Upper lobe of left lung (tissue), 6 donors: ENCODE results near the gene KCNMA1. TPM values are rescaled to one million over a fixed set of nuclear protein-coding genes. Genes with fewer than 3 reads are reported as not detected.
A peak's percentile ranks its signal among the peaks of the same experiment; 100 is the strongest.

Experiments
- ATAC-seq, 2 donors: fragments of 200-7000 bp; cut with Tn5 transposase; one replicate each; pipeline ENCODE4 v1.9.1; 2022; ENCODE audit warnings: mild to moderate bottlenecking in 2 of 2, moderate library complexity in 2 of 2; ENCODE audit not compliant: low FRiP score in 2 of 2
- DNase-seq, 2 donors: peaks; one replicate each; pipeline ENCODE4 v3.0.0-alpha.2; 2019 to 2020
- H3K27ac ChIP-seq, 4 donors: fragments of 200-600 bp; sonication (generic); one replicate each; pipeline ENCODE4 v1.5.1; 2016 to 2019
- H3K27me3 ChIP-seq, 4 donors: fragments of 200-600 bp; sonication (generic); one replicate each; pipeline ENCODE4 v1.5.1; 2017 to 2019
- H3K36me3 ChIP-seq, 4 donors: fragments of 200-600 bp; sonication (generic); one replicate each; pipeline ENCODE4 v1.5.1; 2016 to 2019
- H3K4me1 ChIP-seq, 4 donors: fragments of 200-600 bp; sonication (generic); one replicate each; pipeline ENCODE4 v1.5.1; 2018 to 2019
- H3K4me3 ChIP-seq, 4 donors: fragments of 200-600 bp; sonication (generic); one replicate each; pipeline ENCODE4 v1.5.1; 2017 to 2019; ENCODE audit warnings: mild to moderate bottlenecking in 2 of 4, moderate library complexity in 1 of 4
- H3K9me3 ChIP-seq, 4 donors: fragments of 200-600 bp; sonication (generic); one replicate each; pipeline ENCODE4 v1.5.1; 2018 to 2019
- CTCF ChIP-seq, 6 experiments: fragments of 450-650 bp in 4 of 6; fragments of 200-600 bp in 2 of 6; sonication (generic) in 2 of 6; IDR thresholded peaks; one replicate each; pipeline ENCODE4 v1.5.1; 2016 to 2019; ENCODE audit warnings: antibody characterized with exemption in 6 of 6
- EP300 ChIP-seq, 4 donors: sonication (generic); formaldehyde crosslinking; IDR thresholded peaks; one replicate each; pipeline ENCODE4 v1.5.1; 2017; ENCODE audit warnings: antibody characterized with exemption in 4 of 4, control low read depth in 2 of 4
- POLR2A ChIP-seq, 4 donors: fragments of 450-650 bp; IDR thresholded peaks; one replicate each; pipeline ENCODE4 v1.5.1; 2016 to 2017; ENCODE audit warnings: antibody characterized with exemption in 4 of 4, mild to moderate bottlenecking in 2 of 4
- POLR2AphosphoS5 ChIP-seq, 2 donors: sonication (generic); formaldehyde crosslinking; IDR thresholded peaks; one replicate each; pipeline ENCODE4 v1.5.1; 2017; ENCODE audit warnings: antibody characterized with exemption in 2 of 2
- WGBS, 2 donors: methylation state at CpG; one replicate each; pipeline ENCODE4 v1.1.5; 2017 to 2018; 5-methylcytosine and 5-hydroxymethylcytosine counted together
- total RNA-seq, 6 donors: library from RNA; depleted of rRNA in 4 of 6; stranded (reverse); fragments of >200 nt in 4 of 6; gene quantifications; one replicate each; pipeline versions ENCODE4 v1.1.0 to v1.2.1, GENCODE V29; 2016 to 2021
- donor health status: DM: no; HTN: no; CAD: no; lungs with moderate emphysema.
- donor health status: DM: no; HTN: yes; CAD: no; lungs with severe emphysema.

The KCNMA1 gene
- total RNA-seq, 6 donors from 2014 or later = 5.8 to 107 (median 22.0) TPM

- TF ChIP-seq POLR2A (IDR thresholded peaks at IDR 0.05) = no peak
- no peak for TF ChIP-seq EP300 (IDR thresholded peaks at IDR 0.05)
- TF ChIP-seq CTCF (IDR thresholded peaks at IDR 0.05) = no peak
- TF ChIP-seq POLR2AphosphoS5 (IDR thresholded peaks at IDR 0.05) = no peak
- ATAC-seq (no peak), DNase-seq (peak in 1 of 2 donors; percentile 11)
- H3K9me3 ChIP-seq = no peaks in the 10 kb centered on the region
- WGBS, 2 donors = 91 to 94% methylated on average over 19 of the region's 19 CpGs
- no peaks in the 10 kb centered on the region for H3K36me3 ChIP-seq
- no peaks in the 10 kb centered on the region for H3K27me3 ChIP-seq
- no peak overlapping the region for H3K27ac ChIP-seq
- no peak overlapping the region for H3K4me3 ChIP-seq
- H3K4me1 ChIP-seq = no peaks in the 10 kb centered on the region
Observed at GRCh38 chr10:76887223-76888010, 750.2 kb downstream of the KCNMA1 start.

- Histone ChIP-seq H3K4me1 (no peaks in the 10 kb centered on the region), H3K27me3 (no peaks in the 10 kb centered on the region), H3K9me3 (no peaks in the 10 kb centered on the region), H3K4me3 (no peak overlapping the region), H3K36me3 (no peaks in the 10 kb centered on the region), H3K27ac (no peak overlapping the region)
- ATAC-seq (peak in 1 of 2 donors; percentile 59), DNase-seq (no peak)
- 82 to 84% methylated on average over 4 of the region's 4 CpGs for WGBS, 2 donors
- TF ChIP-seq POLR2A (IDR thresholded peaks at IDR 0.05) (no peak), CTCF (IDR thresholded peaks at IDR 0.05) (no peak), POLR2AphosphoS5 (IDR thresholded peaks at IDR 0.05) (no peak), EP300 (IDR thresholded peaks at IDR 0.05) (no peak)
Observed at GRCh38 chr10:76885816-76886215, 751.8 kb downstream of the KCNMA1 start.

GRCh38 chr10:76884673-76885275 is 752.8 kb downstream of the KCNMA1 start:
- 88 to 90% methylated on average over 4 of the region's 4 CpGs for WGBS, 2 donors
- DNase-seq (no peak), ATAC-seq (no peak)
- Histone ChIP-seq H3K27ac (no peak overlapping the region), H3K9me3 (no peaks in the 10 kb centered on the region), H3K27me3 (no peaks in the 10 kb centered on the region), H3K4me3 (no peak overlapping the region), H3K36me3 (no peaks in the 10 kb centered on the region), H3K4me1 (no peaks in the 10 kb centered on the region)
- no peak for TF ChIP-seq EP300 (IDR thresholded peaks at IDR 0.05)
- TF ChIP-seq CTCF (IDR thresholded peaks at IDR 0.05) = no peak
- no peak for TF ChIP-seq POLR2A (IDR thresholded peaks at IDR 0.05)
- TF ChIP-seq POLR2AphosphoS5 (IDR thresholded peaks at IDR 0.05) = no peak

GRCh38 chr10:76883596-76883995 is 754.0 kb downstream of the KCNMA1 start:
- peak in 1 of 2 donors; percentile 39 for ATAC-seq
- no peaks in the 10 kb centered on the region for H3K27me3 ChIP-seq
- WGBS, 2 donors = 27 to 33% methylated on average over 1 of the region's 1 CpG

More at GRCh38 chr10:76883596-76883995, 754.0 kb downstream of the KCNMA1 start:
- H3K36me3 ChIP-seq = no peaks in the 10 kb centered on the region
- no peak for DNase-seq
- no peak for TF ChIP-seq EP300 (IDR thresholded peaks at IDR 0.05)
- TF ChIP-seq POLR2AphosphoS5 (IDR thresholded peaks at IDR 0.05) = no peak
- no peak for TF ChIP-seq POLR2A (IDR thresholded peaks at IDR 0.05)
- no peak for TF ChIP-seq CTCF (IDR thresholded peaks at IDR 0.05)
- no peaks in the 10 kb centered on the region for H3K9me3 ChIP-seq
- no peaks in the 10 kb centered on the region for H3K4me1 ChIP-seq
- no peak overlapping the region for H3K4me3 ChIP-seq
- H3K27ac ChIP-seq = no peak overlapping the region
